Fibroblast of lung (primary cell): ENCODE measurements around the gene FMN1. TPM values are rescaled to one million over a fixed set of nuclear protein-coding genes. Genes with fewer than 3 reads are reported as not detected.

ENCODE experiments used
- DNase-seq, 2 donors: peaks; one replicate each; pipeline versions ENCODE4 v3.0.0 to v3.0.0-alpha.2; 2010; ENCODE audit warnings: low read depth in 2 of 2
- H2AFZ ChIP-seq: 2 replicates; pipeline ENCODE4 v1.5.1; 2012; ENCODE audit warnings: low read length, control low read depth, inconsistent platforms
- H3K27ac ChIP-seq: 2 replicates; pipeline ENCODE4 v1.5.1; 2011; ENCODE audit warnings: low read length, control low read depth; ENCODE audit not compliant: insufficient read depth
- H3K27me3 ChIP-seq: 2 replicates; pipeline ENCODE4 v1.5.1; 2011; ENCODE audit warnings: mild to moderate bottlenecking, low read length; ENCODE audit not compliant: control insufficient read depth, insufficient read depth
- H3K36me3 ChIP-seq: 2 replicates; pipeline ENCODE4 v1.5.1; 2011; ENCODE audit warnings: low read length; ENCODE audit not compliant: control insufficient read depth, insufficient read depth
- H3K4me1 ChIP-seq: 2 replicates; pipeline ENCODE4 v1.5.1; 2011; ENCODE audit warnings: low read length; ENCODE audit not compliant: control insufficient read depth, insufficient read depth; ENCODE audit errors: extremely low read depth
- H3K4me2 ChIP-seq: 2 replicates; pipeline ENCODE4 v1.5.1; 2011; ENCODE audit warnings: low read length, control low read depth; ENCODE audit not compliant: insufficient read depth; ENCODE audit errors: extremely low read depth
- H3K4me3 ChIP-seq, 4 experiments: fragments of 200-600 bp in 1 of 4; sonication (generic) in 1 of 4; replicated peaks in 1 of 4; 2 replicates each; pipeline ENCODE4 v1.5.1; 2011 to 2016; ENCODE audit warnings: low read length in 4 of 4, low read depth in 3 of 4, mild to moderate bottlenecking in 3 of 4, control low read depth in 2 of 4, inconsistent platforms in 1 of 4, mixed read lengths in 1 of 4; ENCODE audit not compliant: insufficient read depth in 1 of 4; ENCODE audit errors: control extremely low read depth in 1 of 4
- H3K79me2 ChIP-seq: 2 replicates; pipeline ENCODE4 v1.5.1; 2012; ENCODE audit warnings: mild to moderate bottlenecking, low read length, inconsistent platforms; ENCODE audit not compliant: control insufficient read depth, insufficient read depth
- H3K9ac ChIP-seq: 2 replicates; pipeline ENCODE4 v1.5.1; 2011; ENCODE audit warnings: mild to moderate bottlenecking, low read length, control low read depth; ENCODE audit not compliant: insufficient read depth
- H3K9me3 ChIP-seq: 2 replicates; pipeline ENCODE4 v1.5.1; 2012; ENCODE audit warnings: low read depth, low read length; ENCODE audit not compliant: control insufficient read depth, insufficient read depth
- H4K20me1 ChIP-seq: 2 replicates; pipeline ENCODE4 v1.5.1; 2011; ENCODE audit warnings: low read length; ENCODE audit not compliant: control insufficient read depth, insufficient read depth; ENCODE audit errors: extremely low read depth
- EZH2 ChIP-seq: IDR thresholded peaks from 2 replicates; pipeline ENCODE4 v1.5.1; 2012; ENCODE audit warnings: low read length, control low read depth, mild to moderate bottlenecking; ENCODE audit errors: missing control alignments
- polyA plus RNA-seq, 2 donors: library from polyadenylated mRNA; depleted of rRNA in 1 of 2; stranded (reverse) in 1 of 2; unstranded in 1 of 2; fragments of >200 nt; gene quantifications; 2 replicates each; pipeline ENCODE4 v1.2.1, GENCODE V29; 2011 to 2012; ENCODE audit warnings: missing spikeins in 1 of 2
- total RNA-seq: library from RNA; depleted of rRNA; stranded (reverse); fragments of >200 nt; gene quantifications from 2 replicates; pipeline ENCODE4 v1.2.1, GENCODE V29; 2014
- TF ChIP-seq, protein P1 (sequence below), 2 donors: IDR thresholded peaks in 1 of 2; conservative IDR thresholded peaks in 1 of 2; 1 replicate in 1 of 2; 2 replicates in 1 of 2; pipeline ENCODE4 v1.5.1; 2011 to 2012; ENCODE audit warnings: low read length in 2 of 2, control low read depth in 1 of 2, inconsistent platforms in 1 of 2, low read depth in 1 of 2, mild to moderate bottlenecking in 1 of 2

The FMN1 gene
- total and polyA plus RNA-seq, 2 donors (not counting 1 experiment from before 2014, with no cell fraction given), result 7.5 to 43.8 TPM

GRCh38 chr15:32721596-32721995, 472.9 kb downstream of the FMN1 start:
- peaks cover 58% of the 10 kb centered on the region for H3K79me2 ChIP-seq
- peak in 1 of 2 donors; percentile 72 for DNase-seq
- peaks cover 2% of the 10 kb centered on the region for H3K36me3 ChIP-seq
- H3K4me1 ChIP-seq, result no peaks in the 10 kb centered on the region
- H3K9me3 ChIP-seq, result no peaks in the 10 kb centered on the region
- no peak overlapping the region for H3K4me3 ChIP-seq
- no peak overlapping the region for H3K4me2 ChIP-seq
- H3K27me3 ChIP-seq, result peaks cover 22% of the 10 kb centered on the region
- no peak overlapping the region for H3K9ac ChIP-seq
- no peaks in the 10 kb centered on the region for H4K20me1 ChIP-seq
- H3K27ac ChIP-seq, result no peak overlapping the region
- no peak for TF ChIP-seq EZH2
- TF ChIP-seq, protein P1, sequence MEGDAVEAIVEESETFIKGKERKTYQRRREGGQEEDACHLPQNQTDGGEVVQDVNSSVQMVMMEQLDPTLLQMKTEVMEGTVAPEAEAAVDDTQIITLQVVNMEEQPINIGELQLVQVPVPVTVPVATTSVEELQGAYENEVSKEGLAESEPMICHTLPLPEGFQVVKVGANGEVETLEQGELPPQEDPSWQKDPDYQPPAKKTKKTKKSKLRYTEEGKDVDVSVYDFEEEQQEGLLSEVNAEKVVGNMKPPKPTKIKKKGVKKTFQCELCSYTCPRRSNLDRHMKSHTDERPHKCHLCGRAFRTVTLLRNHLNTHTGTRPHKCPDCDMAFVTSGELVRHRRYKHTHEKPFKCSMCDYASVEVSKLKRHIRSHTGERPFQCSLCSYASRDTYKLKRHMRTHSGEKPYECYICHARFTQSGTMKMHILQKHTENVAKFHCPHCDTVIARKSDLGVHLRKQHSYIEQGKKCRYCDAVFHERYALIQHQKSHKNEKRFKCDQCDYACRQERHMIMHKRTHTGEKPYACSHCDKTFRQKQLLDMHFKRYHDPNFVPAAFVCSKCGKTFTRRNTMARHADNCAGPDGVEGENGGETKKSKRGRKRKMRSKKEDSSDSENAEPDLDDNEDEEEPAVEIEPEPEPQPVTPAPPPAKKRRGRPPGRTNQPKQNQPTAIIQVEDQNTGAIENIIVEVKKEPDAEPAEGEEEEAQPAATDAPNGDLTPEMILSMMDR (conservative IDR thresholded peaks at IDR 0.05 in 1 of 2, IDR thresholded peaks at IDR 0.05 in 1 of 2; ENCODE audit: low read depth in 1 of 2, low read length in 2 of 2), result no peak
- H2AFZ ChIP-seq, result no peak overlapping the region

DNA sequence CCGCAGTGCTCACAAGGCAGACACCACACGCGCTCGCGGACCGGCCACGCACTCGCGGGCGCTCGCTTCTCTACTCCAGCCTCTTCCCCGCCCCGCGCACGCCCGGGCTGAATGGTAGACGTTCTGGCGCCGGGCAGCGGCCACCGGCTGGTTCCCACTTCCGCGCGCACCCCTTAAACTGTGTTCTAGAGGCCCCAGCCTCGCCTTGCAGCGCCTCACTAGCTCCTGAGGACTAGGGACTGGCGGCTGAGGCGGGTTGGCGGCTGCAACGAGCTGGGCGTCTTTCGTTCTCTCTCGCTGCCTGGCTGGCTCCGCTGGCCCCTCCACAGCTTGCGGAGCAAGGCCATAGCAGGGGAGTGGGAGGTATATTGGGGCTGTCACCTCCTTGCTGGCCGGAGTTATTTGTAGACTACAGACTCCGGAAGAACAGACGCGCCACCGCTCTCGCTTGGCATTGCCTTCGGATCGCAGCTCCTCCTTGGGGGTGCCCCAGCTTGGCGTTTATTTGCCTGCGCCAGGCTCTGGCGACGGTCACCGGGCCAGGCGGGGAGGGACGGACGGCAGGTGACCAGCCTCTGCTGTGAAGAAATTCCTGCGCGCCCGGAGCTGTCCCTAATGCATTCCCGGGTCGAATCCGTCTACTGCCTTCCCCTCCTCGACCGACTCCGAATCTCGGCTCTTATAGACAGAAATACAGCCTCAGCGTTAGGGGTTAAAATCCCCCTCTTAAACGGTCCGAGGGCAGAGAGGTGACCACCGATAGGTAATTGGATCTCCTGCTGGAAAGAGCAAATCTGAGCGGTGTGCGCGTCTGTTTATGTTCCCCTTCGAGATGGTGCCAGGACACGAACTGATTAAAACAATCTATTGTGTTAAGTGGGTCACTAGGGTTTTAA, 475.4 kb downstream of the FMN1 start:
- Histone ChIP-seq H3K9ac (peak overlapping the region; percentile 78), H3K36me3 (peaks cover 2% of the 10 kb centered on the region), H3K9me3 (no peaks in the 10 kb centered on the region), H3K4me2 (peak overlapping the region; percentile 55), H2AFZ (no peak overlapping the region), H3K27me3 (peaks cover 24% of the 10 kb centered on the region), H3K27ac (peak overlapping the region; percentile 68), H3K4me1 (peaks cover 2% of the 10 kb centered on the region), H3K79me2 (peaks cover 52% of the 10 kb centered on the region), H4K20me1 (no peaks in the 10 kb centered on the region), H3K4me3 (peak overlapping the region; percentile 45 to 72 (median 58))
- TF ChIP-seq EZH2, result peak; percentile 53
- TF ChIP-seq, protein P1 (conservative IDR thresholded peaks at IDR 0.05 in 1 of 2, IDR thresholded peaks at IDR 0.05 in 1 of 2; ENCODE audit: low read depth in 1 of 2, low read length in 2 of 2), result no peak
- DNase-seq, result peak; percentile 26 to 34

DNA sequence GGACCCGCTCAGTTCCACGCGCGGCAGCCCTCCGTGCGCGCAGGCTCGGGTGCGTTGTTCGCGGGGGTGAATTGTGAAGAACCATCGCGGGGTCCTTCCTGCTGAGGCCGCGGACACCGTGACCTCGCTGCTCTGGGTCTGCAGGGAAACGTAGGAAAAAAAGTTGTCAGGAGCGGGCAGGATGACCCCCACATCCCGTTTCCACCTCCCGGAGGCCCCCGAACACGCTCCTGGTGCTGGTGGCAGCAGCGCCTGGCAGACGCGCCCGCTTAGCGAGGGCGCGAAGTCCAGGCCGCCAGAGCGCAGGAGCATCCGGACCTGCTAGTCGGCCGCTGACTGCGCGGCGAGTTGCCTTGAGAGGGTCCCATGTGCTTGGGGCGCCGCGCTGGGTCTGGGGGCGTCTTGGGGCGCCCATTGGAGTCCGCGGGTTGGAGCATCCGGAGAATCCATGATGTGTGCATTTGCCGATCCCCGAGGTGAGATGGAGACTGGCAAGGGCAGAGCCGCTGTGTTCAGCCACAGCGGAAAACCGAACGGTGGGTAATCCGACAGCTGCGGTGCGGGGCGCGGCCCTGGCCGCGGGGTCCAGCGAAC, 476.2 kb downstream of the FMN1 start:
- Histone ChIP-seq H4K20me1 (no peaks in the 10 kb centered on the region), H3K4me1 (peaks cover 2% of the 10 kb centered on the region), H3K9me3 (no peaks in the 10 kb centered on the region), H3K9ac (peak overlapping the region; percentile 78), H3K4me3 (peak overlapping the region; percentile 45 to 72 (median 58)), H3K4me2 (peak overlapping the region; percentile 55), H3K27me3 (peaks cover 24% of the 10 kb centered on the region), H3K79me2 (peaks cover 46% of the 10 kb centered on the region), H3K36me3 (peaks cover 2% of the 10 kb centered on the region), H2AFZ (no peak overlapping the region), H3K27ac (peak overlapping the region; percentile 68)
- peak; percentile 84 for TF ChIP-seq EZH2
- TF ChIP-seq, protein P1 (conservative IDR thresholded peaks at IDR 0.05 in 1 of 2, IDR thresholded peaks at IDR 0.05 in 1 of 2; ENCODE audit: low read depth in 1 of 2, low read length in 2 of 2), result no peak
- DNase-seq, result peak; percentile 42 to 60
